ENCODE data around the gene MYPOP. TPM values are rescaled to one million over a fixed set of nuclear protein-coding genes. Genes with fewer than 3 reads are reported as not detected.

Gene MYPOP
- total and polyA plus RNA-seq, 10 of the 15 experiments (the other 5 are each of a cell fraction or from before 2014, with no cell fraction given): 0.47 to 9.4 (median 1.4) TPM

- TF ChIP-seq ZNF592 (IDR thresholded peaks at IDR 0.05): peak; percentile 95
- peak; percentile 58; the same call in 1 of the 2 replicates for TF ChIP-seq TAF1 (IDR thresholded peaks at IDR 0.05; ENCODE audit: borderline replicate concordance, low read depth, low read length)
- no peak for TF ChIP-seq SREBF2 (IDR thresholded peaks at IDR 0.05; ENCODE audit: low read length)
- peak; percentile 88 for TF ChIP-seq GATAD2B (conservative IDR thresholded peaks at IDR 0.05; ENCODE audit: low read depth)
- no peak for TF ChIP-seq NFIC (IDR thresholded peaks at IDR 0.05; ENCODE audit: low read depth, low read length)
- TF ChIP-seq, protein P1, sequence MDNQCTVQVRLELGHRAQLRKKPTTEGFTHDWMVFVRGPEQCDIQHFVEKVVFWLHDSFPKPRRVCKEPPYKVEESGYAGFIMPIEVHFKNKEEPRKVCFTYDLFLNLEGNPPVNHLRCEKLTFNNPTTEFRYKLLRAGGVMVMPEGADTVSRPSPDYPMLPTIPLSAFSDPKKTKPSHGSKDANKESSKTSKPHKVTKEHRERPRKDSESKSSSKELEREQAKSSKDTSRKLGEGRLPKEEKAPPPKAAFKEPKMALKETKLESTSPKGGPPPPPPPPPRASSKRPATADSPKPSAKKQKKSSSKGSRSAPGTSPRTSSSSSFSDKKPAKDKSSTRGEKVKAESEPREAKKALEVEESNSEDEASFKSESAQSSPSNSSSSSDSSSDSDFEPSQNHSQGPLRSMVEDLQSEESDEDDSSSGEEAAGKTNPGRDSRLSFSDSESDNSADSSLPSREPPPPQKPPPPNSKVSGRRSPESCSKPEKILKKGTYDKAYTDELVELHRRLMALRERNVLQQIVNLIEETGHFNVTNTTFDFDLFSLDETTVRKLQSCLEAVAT (IDR thresholded peaks at IDR 0.05): peak; percentile 94
- no peak for TF ChIP-seq JUNB (IDR thresholded peaks at IDR 0.05)
- peak; percentile 65; the same call in 1 of the 2 replicates for TF ChIP-seq POLR2AphosphoS2 (IDR thresholded peaks at IDR 0.05; ENCODE audit: low read depth, low read length)
- peak; percentile 48; the same call in 1 of the 2 replicates for TF ChIP-seq ZSCAN29 (IDR thresholded peaks at IDR 0.05)
- TF ChIP-seq SREBF1 (IDR thresholded peaks at IDR 0.05; ENCODE audit: low read length): 0 out of 2 replicates have a peak, but pooled peaks have one; percentile 14
- TF ChIP-seq RELA (IDR thresholded peaks at IDR 0.05; ENCODE audit: borderline replicate concordance, partially characterized antibody): peak; percentile 11
- peak; percentile 51; the same call in 1 of the 2 replicates for TF ChIP-seq RB1 (IDR thresholded peaks at IDR 0.05; ENCODE audit: borderline replicate concordance)
- TF ChIP-seq FOXK2 (IDR thresholded peaks at IDR 0.05): no peak
- no peak for TF ChIP-seq KAT2A (conservative IDR thresholded peaks at IDR 0.05; ENCODE audit: control insufficient read depth, low read depth, low read length)
- TF ChIP-seq, protein P2, sequence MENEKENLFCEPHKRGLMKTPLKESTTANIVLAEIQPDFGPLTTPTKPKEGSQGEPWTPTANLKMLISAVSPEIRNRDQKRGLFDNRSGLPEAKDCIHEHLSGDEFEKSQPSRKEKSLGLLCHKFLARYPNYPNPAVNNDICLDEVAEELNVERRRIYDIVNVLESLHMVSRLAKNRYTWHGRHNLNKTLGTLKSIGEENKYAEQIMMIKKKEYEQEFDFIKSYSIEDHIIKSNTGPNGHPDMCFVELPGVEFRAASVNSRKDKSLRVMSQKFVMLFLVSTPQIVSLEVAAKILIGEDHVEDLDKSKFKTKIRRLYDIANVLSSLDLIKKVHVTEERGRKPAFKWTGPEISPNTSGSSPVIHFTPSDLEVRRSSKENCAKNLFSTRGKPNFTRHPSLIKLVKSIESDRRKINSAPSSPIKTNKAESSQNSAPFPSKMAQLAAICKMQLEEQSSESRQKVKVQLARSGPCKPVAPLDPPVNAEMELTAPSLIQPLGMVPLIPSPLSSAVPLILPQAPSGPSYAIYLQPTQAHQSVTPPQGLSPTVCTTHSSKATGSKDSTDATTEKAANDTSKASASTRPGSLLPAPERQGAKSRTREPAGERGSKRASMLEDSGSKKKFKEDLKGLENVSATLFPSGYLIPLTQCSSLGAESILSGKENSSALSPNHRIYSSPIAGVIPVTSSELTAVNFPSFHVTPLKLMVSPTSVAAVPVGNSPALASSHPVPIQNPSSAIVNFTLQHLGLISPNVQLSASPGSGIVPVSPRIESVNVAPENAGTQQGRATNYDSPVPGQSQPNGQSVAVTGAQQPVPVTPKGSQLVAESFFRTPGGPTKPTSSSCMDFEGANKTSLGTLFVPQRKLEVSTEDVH (IDR thresholded peaks at IDR 0.05; ENCODE audit: low read depth, partially characterized antibody): no peak
- TF ChIP-seq NKRF (conservative IDR thresholded peaks at IDR 0.05): peak; percentile 79; the same call in 1 of the 2 replicates
- peak; percentile 69; the same call in 1 of the 2 replicates for TF ChIP-seq MYB (IDR thresholded peaks at IDR 0.05; ENCODE audit: borderline replicate concordance, low read depth, low read length)
- peak; percentile 31 for TF ChIP-seq MXI1 (IDR thresholded peaks at IDR 0.05; ENCODE audit: low read depth, low read length)
Measured at GRCh38 chr19:45882652-45883585, 19.5 kb downstream of the MYPOP start (continued).

Data from GM12878 (cell line).